ENCODE results near the gene SBF2. TPM values are rescaled to one million over a fixed set of nuclear protein-coding genes. Genes with fewer than 3 reads are reported as not detected.

The SBF2 gene
- polyA plus RNA-seq, 1 donor (not counting 4 experiments of a cell fraction or from before 2014, with no cell fraction given): 24.5 TPM

DNA sequence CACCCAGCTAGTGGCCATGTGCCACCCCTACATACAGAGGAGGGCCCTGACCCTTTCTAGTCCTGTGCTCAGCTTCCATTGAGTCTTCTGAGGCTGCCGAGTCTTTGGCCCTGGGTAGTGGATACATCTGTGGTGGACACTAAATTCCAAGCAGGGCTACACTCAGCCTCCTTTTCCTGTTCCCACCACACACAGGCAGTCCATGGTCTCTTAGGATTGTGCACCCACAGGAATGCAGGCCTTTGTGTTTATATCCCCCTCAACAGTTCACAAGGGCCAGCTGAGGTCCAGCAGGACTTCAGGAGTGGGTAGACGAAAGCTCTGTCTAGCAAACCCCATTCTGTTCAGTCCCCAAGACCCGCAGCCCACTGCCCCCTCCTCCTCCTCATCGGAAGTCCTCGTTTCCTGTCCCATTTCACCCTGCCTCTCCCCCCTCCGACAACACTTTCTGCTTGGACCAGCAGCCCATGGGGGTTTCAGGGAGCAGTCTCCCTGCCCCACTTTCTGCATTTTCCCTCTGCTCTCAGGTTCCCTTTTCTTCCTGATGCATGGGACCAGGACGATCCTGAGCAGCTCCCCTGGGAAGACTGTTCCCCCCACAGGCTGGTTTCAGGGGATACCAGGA, 538.3 kb downstream of the SBF2 start:
- TF ChIP-seq, protein P1, sequence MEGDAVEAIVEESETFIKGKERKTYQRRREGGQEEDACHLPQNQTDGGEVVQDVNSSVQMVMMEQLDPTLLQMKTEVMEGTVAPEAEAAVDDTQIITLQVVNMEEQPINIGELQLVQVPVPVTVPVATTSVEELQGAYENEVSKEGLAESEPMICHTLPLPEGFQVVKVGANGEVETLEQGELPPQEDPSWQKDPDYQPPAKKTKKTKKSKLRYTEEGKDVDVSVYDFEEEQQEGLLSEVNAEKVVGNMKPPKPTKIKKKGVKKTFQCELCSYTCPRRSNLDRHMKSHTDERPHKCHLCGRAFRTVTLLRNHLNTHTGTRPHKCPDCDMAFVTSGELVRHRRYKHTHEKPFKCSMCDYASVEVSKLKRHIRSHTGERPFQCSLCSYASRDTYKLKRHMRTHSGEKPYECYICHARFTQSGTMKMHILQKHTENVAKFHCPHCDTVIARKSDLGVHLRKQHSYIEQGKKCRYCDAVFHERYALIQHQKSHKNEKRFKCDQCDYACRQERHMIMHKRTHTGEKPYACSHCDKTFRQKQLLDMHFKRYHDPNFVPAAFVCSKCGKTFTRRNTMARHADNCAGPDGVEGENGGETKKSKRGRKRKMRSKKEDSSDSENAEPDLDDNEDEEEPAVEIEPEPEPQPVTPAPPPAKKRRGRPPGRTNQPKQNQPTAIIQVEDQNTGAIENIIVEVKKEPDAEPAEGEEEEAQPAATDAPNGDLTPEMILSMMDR (optimal IDR thresholded peaks at IDR 0.05 in 1 of 3, IDR thresholded peaks at IDR 0.05 in 1 of 3, conservative IDR thresholded peaks at IDR 0.05 in 1 of 3; ENCODE audit: extremely low read depth in 1 of 3, insufficient read depth in 2 of 3, low read length in 3 of 3): no peak
- TF ChIP-seq EZH2 (IDR thresholded peaks at IDR 0.05; ENCODE audit: low read length): no peak
- Histone ChIP-seq H4K20me1 (ENCODE audit: control insufficient read depth, extremely low read depth, insufficient read depth, low read length) (no peaks in the 10 kb centered on the region), H3K27me3 (ENCODE audit: control insufficient read depth, extremely low read depth, insufficient read depth, low read length) (no peaks in the 10 kb centered on the region), H3K9me1 (ENCODE audit: control insufficient read depth, extremely low read depth, insufficient read depth, low read length) (no peaks in the 10 kb centered on the region), H3K36me3 (ENCODE audit: control insufficient read depth in 2 of 2, extremely low read depth in 1 of 2, insufficient read depth in 2 of 2, low read length in 2 of 2) (peaks cover under 1 to 3% of the 10 kb centered on the region in 2 experiments), H3K79me2 (ENCODE audit: control insufficient read depth, insufficient read depth, low read length) (no peaks in the 10 kb centered on the region), H3K27ac (ENCODE audit: control insufficient read depth, insufficient read depth, low read length) (peak overlapping the region; percentile 98), H3K4me2 (ENCODE audit: control insufficient read depth, extremely low read depth, insufficient read depth, low read depth, low read length) (peak overlapping the region; percentile 29), H2AFZ (ENCODE audit: control insufficient read depth, low read length) (no peak overlapping the region), H3K9ac (ENCODE audit: control insufficient read depth, extremely low read depth, insufficient read depth, low read length) (peak overlapping the region; percentile 97), H3K9me3 (ENCODE audit: control insufficient read depth, low read depth, low read length) (no peaks in the 10 kb centered on the region), H3K4me3 (ENCODE audit: control insufficient read depth in 2 of 3, extremely low read depth in 1 of 3, insufficient read depth in 2 of 3, low read depth in 1 of 3, low read length in 3 of 3) (no peak overlapping the region), H3K4me1 (ENCODE audit: control insufficient read depth, extremely low read depth, insufficient read depth, low read length) (peaks cover 79% of the 10 kb centered on the region)
- dilution Hi-C loops (cut with MboI; ENCODE audit: extremely low pct_ligation_motif_present, low sequenced_read_pairs): no loop called here
- FAIRE-seq: no peak
- no peak for DNase-seq (ENCODE audit: low read depth, low spot score)

DNA sequence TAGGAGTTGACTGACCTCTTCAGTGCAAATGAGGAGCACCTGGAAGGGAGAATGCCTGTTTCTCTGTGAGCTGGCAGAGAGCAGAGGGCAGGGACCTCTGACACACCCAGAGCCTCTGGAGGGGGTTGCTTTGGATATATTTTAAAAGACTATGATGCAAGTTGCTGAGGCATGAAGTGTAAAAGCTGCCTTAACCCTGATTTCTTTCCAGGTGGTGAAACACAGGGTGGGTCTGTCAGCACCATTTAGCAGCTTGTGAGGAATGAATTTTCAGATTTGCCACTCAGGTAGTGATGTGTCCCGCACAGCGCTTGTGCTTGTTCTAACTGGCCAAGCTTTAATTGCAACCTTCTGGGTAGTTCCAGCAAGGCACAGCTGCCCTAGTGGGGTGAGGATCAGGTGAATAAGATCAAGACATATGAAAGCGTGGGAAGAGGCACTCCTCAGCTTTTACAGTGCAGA, 540.0 kb downstream of the SBF2 start:
- no peaks in the 10 kb centered on the region for H3K9me1 ChIP-seq (ENCODE audit: control insufficient read depth, extremely low read depth, insufficient read depth, low read length)
- dilution Hi-C loops (cut with MboI; ENCODE audit: extremely low pct_ligation_motif_present, low sequenced_read_pairs): no loop called here
- no peak overlapping the region for H3K4me3 ChIP-seq (ENCODE audit: control insufficient read depth in 2 of 3, extremely low read depth in 1 of 3, insufficient read depth in 2 of 3, low read depth in 1 of 3, low read length in 3 of 3)
- peak overlapping the region; percentile 97 for H3K9ac ChIP-seq (ENCODE audit: control insufficient read depth, extremely low read depth, insufficient read depth, low read length)
- H3K27ac ChIP-seq (ENCODE audit: control insufficient read depth, insufficient read depth, low read length): peak overlapping the region; percentile 98
- H3K27me3 ChIP-seq (ENCODE audit: control insufficient read depth, extremely low read depth, insufficient read depth, low read length): no peaks in the 10 kb centered on the region
- TF ChIP-seq EZH2 (IDR thresholded peaks at IDR 0.05; ENCODE audit: low read length): no peak
- TF ChIP-seq, protein P1 (optimal IDR thresholded peaks at IDR 0.05 in 1 of 3, IDR thresholded peaks at IDR 0.05 in 1 of 3, conservative IDR thresholded peaks at IDR 0.05 in 1 of 3; ENCODE audit: extremely low read depth in 1 of 3, insufficient read depth in 2 of 3, low read length in 3 of 3): peak in 1 of 3 experiments; percentile 19
- peaks cover 3% of the 10 kb centered on the region in 2 experiments for H3K36me3 ChIP-seq (ENCODE audit: control insufficient read depth in 2 of 2, extremely low read depth in 1 of 2, insufficient read depth in 2 of 2, low read length in 2 of 2)
- no peak overlapping the region for H2AFZ ChIP-seq (ENCODE audit: control insufficient read depth, low read length)
- H3K9me3 ChIP-seq (ENCODE audit: control insufficient read depth, low read depth, low read length): no peaks in the 10 kb centered on the region
- peaks cover 64% of the 10 kb centered on the region for H3K4me1 ChIP-seq (ENCODE audit: control insufficient read depth, extremely low read depth, insufficient read depth, low read length)
- H4K20me1 ChIP-seq (ENCODE audit: control insufficient read depth, extremely low read depth, insufficient read depth, low read length): no peaks in the 10 kb centered on the region
- DNase-seq (ENCODE audit: low read depth, low spot score) (peak; percentile 80), FAIRE-seq (peak; percentile 77)
- H3K4me2 ChIP-seq (ENCODE audit: control insufficient read depth, extremely low read depth, insufficient read depth, low read depth, low read length): peak overlapping the region; percentile 50
- H3K79me2 ChIP-seq (ENCODE audit: control insufficient read depth, insufficient read depth, low read length): no peaks in the 10 kb centered on the region

Measured in keratinocyte (primary cell).